Vagina (tissue), 2 donors: ENCODE data around the gene NTM.

Source experiments
- CTCF ChIP-seq, 3 experiments: fragments of 450-650 bp in 2 of 3; fragments of 200-600 bp in 1 of 3; sonication (generic) in 1 of 3; IDR thresholded peaks; one replicate each; pipeline ENCODE4 v1.5.1; 2017 to 2019; ENCODE audit warnings: antibody characterized with exemption in 3 of 3, mild to moderate bottlenecking in 2 of 3, moderate library complexity in 2 of 3
- POLR2A ChIP-seq, 2 donors: fragments of 450-650 bp; IDR thresholded peaks; one replicate each; pipeline ENCODE4 v1.6.1; 2017; ENCODE audit warnings: antibody characterized with exemption in 2 of 2, mild to moderate bottlenecking in 2 of 2, moderate library complexity in 2 of 2

GRCh38 chr11:131838016-131838415 is 467.6 kb downstream of the NTM start:
- TF ChIP-seq CTCF (IDR thresholded peaks at IDR 0.05): no peak
- TF ChIP-seq POLR2A (IDR thresholded peaks at IDR 0.05): no peak
